Hematopoietic multipotent progenitor cell treated with erythropoietin and hydrocortisone succinate and interleukin-3 and kit ligand, for 8 days (in vitro differentiated cells): ENCODE results near the gene MIER2.
"Not testable (repeated sequence)": the region's sequence is repeated elsewhere in the genome, so short reads cannot be mapped to it uniquely, and the experiment has no call there.

Source experiments
- DNase-seq: peaks from one replicate; pipeline ENCODE4 v3.0.0-alpha.2; 2015

The MIER2 gene

DNA sequence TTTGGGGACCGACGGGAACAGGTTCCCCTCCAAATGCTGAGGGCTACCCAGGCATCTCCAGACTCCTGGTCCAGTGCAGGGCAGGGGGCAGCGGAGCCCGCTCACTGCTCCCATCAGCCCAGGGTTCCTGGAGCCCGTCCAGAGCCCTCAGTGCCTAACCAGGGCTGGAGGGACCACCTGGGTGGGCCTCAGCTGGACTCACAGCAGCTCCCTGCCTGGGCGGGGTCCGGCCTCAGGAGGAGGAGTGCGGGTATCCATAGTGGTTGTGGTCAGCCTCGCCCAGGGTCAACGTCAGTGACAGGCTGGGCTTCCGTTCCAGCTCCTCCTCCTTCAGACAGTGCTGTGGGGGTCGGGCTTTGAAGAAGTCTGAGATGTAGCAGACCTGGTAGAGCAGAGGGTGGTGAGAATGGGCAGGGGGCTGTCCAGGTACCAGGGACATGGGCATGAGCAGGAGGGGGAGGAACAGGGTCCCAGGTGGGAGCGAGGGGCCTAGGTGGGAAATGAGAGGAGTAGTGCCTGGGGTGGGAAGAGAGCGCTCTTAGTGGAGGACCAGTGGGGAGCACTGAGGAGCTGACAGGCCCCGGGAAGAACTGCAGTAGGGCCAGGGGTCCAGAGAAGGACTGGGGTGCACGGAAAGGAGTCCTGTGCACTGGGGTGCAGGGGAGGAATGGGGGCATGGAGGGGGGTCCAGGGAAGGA is 63.3 kb downstream of the MIER2 start:
- DNase-seq: no peak

DNA sequence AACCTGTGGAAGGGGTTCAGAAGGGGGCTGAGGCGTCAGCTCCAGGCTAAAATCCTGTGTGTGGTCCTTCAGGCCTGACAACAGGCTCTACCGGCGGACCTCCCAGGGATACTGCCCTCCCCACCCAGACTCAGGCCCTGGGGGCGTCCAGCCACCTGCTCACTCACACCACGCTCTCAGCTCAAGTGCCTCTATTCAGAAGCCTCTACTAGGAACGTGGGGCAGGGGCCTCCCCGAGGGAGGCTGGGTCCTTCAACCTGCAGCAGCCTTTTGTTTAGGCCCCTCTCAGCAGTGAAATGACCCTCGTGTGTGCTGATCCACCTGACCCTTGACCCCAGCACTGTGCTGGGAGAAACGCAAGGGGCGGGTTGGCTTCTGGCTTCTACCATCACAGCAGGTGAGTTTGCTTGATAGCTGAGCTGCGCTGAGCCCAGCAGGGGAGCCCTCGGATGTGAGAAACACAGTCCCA is 64.0 kb downstream of the MIER2 start:
- no peak for DNase-seq

DNA sequence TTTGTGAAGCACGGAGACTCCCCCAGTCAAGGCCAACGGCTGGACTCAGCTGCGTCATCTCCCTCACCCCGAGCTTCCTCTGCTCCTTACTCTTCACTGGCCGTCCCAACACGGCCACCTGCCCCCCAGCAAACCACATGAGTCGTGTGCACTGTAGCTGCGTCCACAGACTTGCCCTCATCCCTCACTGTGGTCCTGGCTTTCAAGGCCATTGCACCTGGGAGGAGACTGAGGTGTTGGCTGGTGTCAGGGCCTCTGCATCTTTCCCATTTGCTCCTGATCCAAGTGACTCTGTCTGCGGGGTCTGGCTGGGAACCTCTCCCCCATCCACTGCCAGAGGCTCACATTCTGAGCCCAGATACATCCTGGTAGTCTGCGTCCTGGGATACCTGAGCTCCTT is 64.9 kb downstream of the MIER2 start:
- DNase-seq: no peak

DNA sequence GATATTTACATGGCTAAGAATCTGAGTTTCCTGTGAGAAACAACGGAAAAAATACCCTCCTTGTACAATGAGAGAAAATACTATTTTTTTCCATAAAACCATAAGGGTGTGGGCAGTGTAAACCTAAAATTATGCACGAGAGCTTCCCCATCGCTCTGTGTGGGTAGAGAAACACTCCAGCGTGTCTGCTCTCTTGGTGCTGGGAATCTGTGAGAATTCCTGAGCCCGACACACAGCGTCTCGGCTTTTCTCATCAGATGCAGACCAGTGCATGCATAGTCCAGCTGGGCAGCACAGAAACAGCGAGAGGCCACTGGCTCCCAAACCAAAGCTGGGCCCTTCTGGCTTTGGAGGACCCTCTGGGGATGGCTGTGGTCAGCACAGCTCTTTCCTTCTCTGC is 65.4 kb downstream of the MIER2 start:
- DNase-seq: no peak

DNA sequence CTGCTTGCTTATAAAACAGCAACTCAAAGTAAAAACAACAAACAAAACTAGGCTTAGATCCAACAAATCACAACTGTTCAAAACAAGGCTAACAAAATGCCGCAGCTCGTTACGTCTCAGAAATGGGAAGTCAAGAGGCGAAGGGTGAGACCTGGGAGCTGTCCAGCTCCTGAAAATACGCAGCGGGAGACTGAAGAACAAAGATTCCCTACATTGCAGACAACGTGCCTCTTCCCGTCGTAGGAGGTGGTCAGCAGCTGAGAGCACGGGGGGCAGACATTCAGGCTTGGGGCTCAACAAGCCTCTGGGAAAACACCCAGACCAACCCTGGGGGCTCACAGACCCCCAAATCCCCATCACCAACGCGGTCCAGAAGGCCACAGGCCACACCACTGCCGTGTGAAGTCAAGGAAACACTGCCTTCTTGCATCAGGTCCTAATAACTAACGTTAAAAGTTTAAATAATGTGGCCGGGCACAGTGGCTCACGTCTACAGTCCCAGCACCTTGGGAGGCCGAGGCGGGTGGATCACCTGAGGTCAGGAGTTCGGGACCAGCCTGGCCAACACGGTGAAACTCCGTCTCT is 66.9 kb downstream of the MIER2 start:
- no peak for DNase-seq

DNA sequence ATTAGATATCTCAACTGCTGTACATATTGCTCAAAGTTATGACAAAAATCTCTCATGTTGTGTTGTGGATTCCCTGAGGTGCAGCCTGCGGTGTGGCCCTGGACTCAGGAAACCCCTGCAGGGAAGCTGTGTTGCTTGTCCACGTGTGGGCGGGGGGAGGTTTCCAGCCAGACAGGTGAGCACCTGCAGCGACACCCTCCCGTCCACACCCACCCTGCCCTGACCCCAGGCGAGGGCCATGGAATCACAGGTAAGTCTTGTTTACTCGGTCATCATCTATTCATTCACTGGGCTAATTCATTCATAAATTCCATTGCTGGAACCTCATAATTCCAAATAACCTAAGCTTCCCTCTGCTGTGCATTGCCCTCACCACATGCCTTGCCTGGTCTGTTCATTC is 67.5 kb downstream of the MIER2 start:
- no peak for DNase-seq

DNA sequence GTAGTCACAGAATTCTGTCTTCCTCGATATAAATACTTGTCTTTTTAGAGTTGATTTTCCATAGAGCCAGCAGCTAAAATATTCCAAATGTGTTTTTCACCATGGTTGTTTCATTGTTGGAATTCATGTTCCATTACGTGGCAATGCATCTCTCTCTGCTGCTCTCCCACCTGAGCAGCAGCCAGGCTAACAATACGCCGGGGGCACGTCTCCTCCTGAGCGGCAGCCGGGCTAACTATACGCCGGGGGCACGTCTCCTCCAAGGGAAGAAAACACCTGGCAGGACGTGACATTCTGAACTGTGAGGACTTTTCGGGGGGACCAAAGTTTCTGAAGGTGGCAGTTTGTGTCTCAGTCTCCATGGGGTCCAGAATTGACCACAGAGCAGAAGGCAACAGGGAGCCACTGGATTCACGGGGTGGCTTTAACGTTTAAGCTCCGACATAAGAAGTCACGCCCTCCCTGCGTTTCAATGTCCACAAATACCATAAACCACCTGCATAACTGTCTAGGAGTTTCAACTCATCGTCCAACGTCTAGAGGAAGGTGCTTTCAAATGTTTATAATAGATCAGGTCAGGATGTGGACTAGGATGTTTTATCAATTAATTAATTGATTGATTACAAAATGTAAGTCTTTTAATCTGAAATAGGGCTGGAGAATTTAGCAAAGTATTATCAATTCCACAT is 68.5 kb downstream of the MIER2 start:
- DNase-seq: no peak

DNA sequence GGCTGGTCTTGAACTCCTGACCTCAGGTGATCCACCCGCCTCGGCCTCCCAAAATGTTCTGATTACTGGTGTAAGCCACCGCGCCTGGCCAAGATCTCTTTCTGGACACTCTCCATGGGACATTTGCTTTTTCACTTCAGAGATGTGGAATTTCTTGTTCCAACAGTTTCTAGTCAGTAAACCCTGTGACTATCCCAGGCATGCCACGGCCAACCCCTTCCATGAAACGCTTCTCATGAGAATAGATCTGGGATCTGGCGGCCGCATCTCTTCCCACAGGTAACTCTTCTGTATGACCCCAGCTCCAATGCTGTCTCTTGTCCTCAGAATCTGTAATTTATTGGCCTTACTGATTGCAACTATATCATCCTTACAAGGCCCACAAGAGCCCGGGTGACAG is 69.6 kb downstream of the MIER2 start:
- DNase-seq: no peak

DNA sequence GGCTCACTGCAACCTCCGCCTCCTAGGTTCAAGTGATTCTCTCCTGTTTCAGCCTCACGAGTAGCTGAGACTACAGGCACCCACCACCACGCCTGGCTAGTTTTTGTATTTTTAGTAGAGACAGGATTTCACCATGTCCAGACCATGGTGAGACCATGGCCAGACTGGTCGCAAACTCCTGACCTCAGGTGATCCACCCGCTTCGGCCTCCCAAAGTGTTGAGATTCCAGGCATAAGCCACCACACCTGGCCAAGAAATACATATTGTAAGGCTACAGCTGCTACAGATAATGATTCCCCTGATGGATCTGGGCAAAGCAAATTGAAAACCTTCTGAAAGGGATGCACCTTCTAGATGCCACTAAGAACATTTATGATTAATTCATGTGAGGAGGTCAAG is 71.2 kb downstream of the MIER2 start:
- no peak for DNase-seq

DNA sequence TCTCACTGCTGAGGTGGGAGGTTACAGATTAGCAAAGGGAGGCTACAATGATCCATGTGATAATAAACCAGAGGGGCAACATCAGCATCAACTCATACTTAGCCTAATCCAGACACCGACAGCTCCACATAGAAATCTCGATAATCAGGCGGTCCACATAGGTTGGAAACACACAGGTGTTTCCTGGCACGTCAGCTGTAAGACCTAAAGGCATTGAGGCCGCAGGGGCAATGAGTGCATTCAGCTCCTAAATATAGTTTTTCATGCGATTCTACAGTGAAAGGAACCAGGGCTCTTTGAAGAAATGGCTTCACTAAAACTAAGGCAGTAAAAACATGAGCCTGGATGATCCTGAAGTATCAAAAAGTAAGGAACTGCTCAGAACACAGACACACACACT is 72.7 kb downstream of the MIER2 start:
- DNase-seq: no peak

DNA sequence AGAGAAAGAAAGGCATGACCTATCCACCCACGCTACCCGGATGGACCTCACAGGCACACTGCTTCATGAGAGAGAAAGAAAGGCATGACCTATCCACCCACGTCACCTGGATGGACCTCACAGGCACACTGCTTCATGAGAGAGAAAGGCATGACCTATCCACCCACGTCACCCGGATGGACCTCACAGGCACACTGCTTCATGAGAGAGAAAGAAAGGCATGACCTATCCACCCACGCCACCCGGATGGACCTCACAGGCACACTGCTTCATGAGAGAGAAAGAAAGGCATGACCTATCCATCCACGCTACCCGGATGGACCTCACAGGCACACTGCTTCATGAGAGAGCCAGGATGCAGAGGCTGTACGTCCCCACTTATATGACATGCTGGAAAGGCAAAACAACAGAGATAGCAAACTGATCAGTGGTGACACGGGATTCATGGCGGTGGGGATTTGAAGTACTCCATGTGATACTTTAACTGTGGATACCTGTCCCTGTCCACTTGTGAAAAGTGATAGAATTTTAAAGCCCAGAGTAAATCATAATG is 73.8 kb downstream of the MIER2 start:
- DNase-seq: not testable (repeated sequence)

DNA sequence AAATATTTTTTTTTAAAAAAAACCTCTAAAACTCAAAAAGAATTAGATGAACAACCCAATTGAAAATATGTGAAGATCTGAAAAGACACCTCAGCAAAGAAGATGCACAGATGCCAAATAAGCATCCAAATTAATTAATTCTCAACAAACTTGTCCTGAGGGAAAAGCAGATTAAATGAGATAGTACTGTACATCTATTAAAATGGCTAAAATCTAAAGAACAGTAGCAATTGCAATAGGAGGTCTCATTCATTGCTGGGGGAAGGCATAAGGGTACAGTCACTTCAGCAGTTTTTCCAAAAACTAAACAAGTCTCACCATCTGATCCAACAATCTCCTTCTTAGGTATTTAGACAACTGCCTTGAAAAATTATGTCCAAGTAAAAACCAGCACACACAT is 75.4 kb downstream of the MIER2 start:
- no peak for DNase-seq

DNA sequence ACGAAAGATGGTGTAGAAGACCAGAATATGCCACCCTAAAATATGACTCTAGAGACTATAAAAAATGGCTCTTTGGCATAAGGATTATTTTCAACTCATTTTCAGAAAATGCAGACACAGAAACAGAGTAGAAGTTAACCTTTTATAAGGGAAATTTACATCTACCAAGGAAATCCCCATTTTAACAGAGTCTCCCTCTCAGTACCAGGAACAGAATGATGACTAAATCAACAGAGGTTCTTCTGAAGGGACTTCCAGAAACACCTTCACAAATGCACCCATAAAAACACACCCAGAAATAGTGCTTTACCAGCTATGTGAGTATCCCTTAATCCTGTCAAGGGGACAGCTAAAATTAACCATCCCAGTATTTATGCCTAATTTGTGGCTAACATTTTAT is 82.5 kb downstream of the MIER2 start:
- DNase-seq: no peak

DNA sequence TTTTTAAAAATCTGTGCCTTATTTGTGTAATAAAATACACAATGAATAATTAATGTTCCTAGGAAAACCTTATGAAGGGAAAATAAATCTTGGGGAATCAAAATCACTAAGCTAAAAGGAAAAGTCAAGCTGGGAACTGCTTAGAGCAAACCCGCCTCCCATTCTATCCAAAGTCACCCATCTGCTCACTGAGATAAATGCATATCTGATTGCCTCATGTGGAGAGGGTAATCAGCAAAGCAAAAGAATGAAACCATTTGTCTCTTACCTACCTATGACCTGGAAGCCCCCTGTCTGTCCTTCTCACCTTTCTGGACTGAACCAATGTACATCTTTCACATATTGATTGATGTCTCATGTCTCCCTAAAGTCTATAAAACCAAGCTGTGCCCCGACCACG is 87.8 kb downstream of the MIER2 start:
- not testable (repeated sequence) for DNase-seq
